A673 (cell line): Measurements from ENCODE around the gene CALHM2. TPM values are rescaled to one million over a fixed set of nuclear protein-coding genes. Genes with fewer than 3 reads are reported as not detected.

ENCODE experiments used
- BruUV-seq: library from RNA; stranded (reverse); fragments of 400-500 nt; replicated peaks from 2 replicates; lab custom pipeline; 2021; lab: Mats Ljungman, UMichigan
- CTCF ChIA-PET: fragments of 300-600 bp; sonication (Branson Sonifier 250); formaldehyde crosslinking; loops from one replicate; lab custom pipeline; 2022; ENCODE audit warnings: antibody characterized with exemption; lab: Charles Lee
- POLR2A ChIA-PET: fragments of 300-600 bp; sonication (Branson Sonifier 250); formaldehyde crosslinking; loops from one replicate; lab custom pipeline; 2022; ENCODE audit warnings: antibody characterized with exemption; ENCODE audit not compliant: low non-redundant PET; lab: Charles Lee
- DNase-seq: peaks from one replicate; pipeline ENCODE4 v3.0.0-alpha.2; 2015; ENCODE audit warnings: low spot score
- H3K27ac ChIP-seq: fragments of 200-600 bp; sonication (generic); 2 replicates; pipeline ENCODE4 v1.5.1; 2016; ENCODE audit warnings: mixed run types, low read depth, mild to moderate bottlenecking, mixed read lengths, antibody characterized with exemption, low read length; ENCODE audit not compliant: poor library complexity, severe bottlenecking
- H3K27me3 ChIP-seq: fragments of 200-600 bp; sonication (generic); replicated peaks from 2 replicates; pipeline ENCODE4 v1.6.1; 2017; ENCODE audit warnings: mixed run types, low read depth, mild to moderate bottlenecking, mixed read lengths, antibody characterized with exemption, low read length; ENCODE audit not compliant: insufficient read depth, poor library complexity
- H3K36me3 ChIP-seq: fragments of 200-600 bp; sonication (generic); 2 replicates; pipeline ENCODE4 v1.6.1; 2016; ENCODE audit warnings: mixed run types, mild to moderate bottlenecking, mixed read lengths, antibody characterized with exemption, low read length; ENCODE audit not compliant: insufficient read depth, poor library complexity, severe bottlenecking
- H3K4me1 ChIP-seq: fragments of 200-600 bp; sonication (generic); 2 replicates; pipeline ENCODE4 v1.6.1; 2017; ENCODE audit warnings: mixed run types, mild to moderate bottlenecking, mixed read lengths, antibody characterized with exemption, low read length; ENCODE audit not compliant: insufficient read depth, poor library complexity, severe bottlenecking
- H3K4me3 ChIP-seq: fragments of 200-600 bp; sonication (generic); 2 replicates; pipeline ENCODE4 v1.5.1; 2016; ENCODE audit warnings: low read depth, mixed run types, mild to moderate bottlenecking, mixed read lengths, low read length; ENCODE audit not compliant: poor library complexity, severe bottlenecking
- H3K9me3 ChIP-seq: fragments of 200-600 bp; sonication (generic); 2 replicates; pipeline ENCODE4 v1.6.1; 2016; ENCODE audit warnings: mixed run types, low read depth, mild to moderate bottlenecking, mixed read lengths, antibody characterized with exemption, low read length; ENCODE audit not compliant: poor library complexity, severe bottlenecking
- EZH2 ChIP-seq: fragments of 200-600 bp; sonication (generic); IDR thresholded peaks from 2 replicates; pipeline ENCODE4 v1.6.1; 2017; ENCODE audit warnings: borderline replicate concordance, low read depth, mild to moderate bottlenecking, mixed read lengths, antibody characterized with exemption, low read length; ENCODE audit not compliant: poor library complexity, severe bottlenecking
- intact Hi-C: fragments of 100-400 bp; cut with micrococcal nuclease; formaldehyde crosslinking; loops from one replicate; pipeline ENCODE4 v1.10.0; 2022; ENCODE audit not compliant: unreplicated experiment
- total RNA-seq: library from RNA; stranded (reverse); gene quantifications from 2 replicates; pipeline ENCODE4 v1.2.3, GENCODE V29; 2021
- TF ChIP-seq, protein P1 (sequence below): fragments of 300-800, 200-600 bp; sonication (generic); conservative IDR thresholded peaks from 2 replicates; pipeline ENCODE4 v1.5.1; 2017; ENCODE audit warnings: low read depth, mild to moderate bottlenecking, antibody characterized with exemption, low read length, moderate library complexity, mixed read lengths

CALHM2 gene
- total RNA-seq, 1 experiment from 2014 or later, result 5.9 TPM

DNA sequence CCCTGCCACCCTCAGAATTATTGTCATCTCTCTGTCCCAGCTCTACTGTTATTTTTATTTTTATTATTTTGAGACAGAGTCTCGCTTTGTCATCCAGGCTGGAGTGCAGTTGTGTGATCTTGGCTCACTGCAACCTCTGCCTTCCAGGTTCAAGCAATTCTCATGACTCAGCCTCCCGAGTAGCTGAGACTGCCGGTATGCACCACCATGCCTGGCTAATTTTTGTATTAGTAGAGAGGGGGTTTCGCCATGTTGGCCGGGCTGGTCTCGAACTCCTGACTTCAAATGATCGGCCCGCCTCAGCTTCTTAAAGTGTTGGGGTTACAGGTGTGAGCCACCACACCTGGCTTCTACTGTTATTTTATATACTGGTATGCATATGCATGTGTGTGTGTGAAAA lies 11.0 kb downstream of the CALHM2 start:
- no peaks in the 10 kb centered on the region for H3K9me3 ChIP-seq
- POLR2A ChIA-PET, result no interaction called here
- CTCF ChIA-PET, result no interaction called here
- no peaks in the 10 kb centered on the region for H3K27me3 ChIP-seq
- TF ChIP-seq, protein P1, sequence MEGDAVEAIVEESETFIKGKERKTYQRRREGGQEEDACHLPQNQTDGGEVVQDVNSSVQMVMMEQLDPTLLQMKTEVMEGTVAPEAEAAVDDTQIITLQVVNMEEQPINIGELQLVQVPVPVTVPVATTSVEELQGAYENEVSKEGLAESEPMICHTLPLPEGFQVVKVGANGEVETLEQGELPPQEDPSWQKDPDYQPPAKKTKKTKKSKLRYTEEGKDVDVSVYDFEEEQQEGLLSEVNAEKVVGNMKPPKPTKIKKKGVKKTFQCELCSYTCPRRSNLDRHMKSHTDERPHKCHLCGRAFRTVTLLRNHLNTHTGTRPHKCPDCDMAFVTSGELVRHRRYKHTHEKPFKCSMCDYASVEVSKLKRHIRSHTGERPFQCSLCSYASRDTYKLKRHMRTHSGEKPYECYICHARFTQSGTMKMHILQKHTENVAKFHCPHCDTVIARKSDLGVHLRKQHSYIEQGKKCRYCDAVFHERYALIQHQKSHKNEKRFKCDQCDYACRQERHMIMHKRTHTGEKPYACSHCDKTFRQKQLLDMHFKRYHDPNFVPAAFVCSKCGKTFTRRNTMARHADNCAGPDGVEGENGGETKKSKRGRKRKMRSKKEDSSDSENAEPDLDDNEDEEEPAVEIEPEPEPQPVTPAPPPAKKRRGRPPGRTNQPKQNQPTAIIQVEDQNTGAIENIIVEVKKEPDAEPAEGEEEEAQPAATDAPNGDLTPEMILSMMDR, result no peak
- no peak for TF ChIP-seq EZH2
- DNase-seq, result no peak
- H3K4me3 ChIP-seq, result no peak overlapping the region
- no TSS peak for BruUV-seq
- H3K4me1 ChIP-seq, result no peaks in the 10 kb centered on the region
- H3K27ac ChIP-seq, result no peak overlapping the region
- peaks cover 74% of the 10 kb centered on the region for H3K36me3 ChIP-seq
- intact Hi-C loops, result no loop called here

DNA sequence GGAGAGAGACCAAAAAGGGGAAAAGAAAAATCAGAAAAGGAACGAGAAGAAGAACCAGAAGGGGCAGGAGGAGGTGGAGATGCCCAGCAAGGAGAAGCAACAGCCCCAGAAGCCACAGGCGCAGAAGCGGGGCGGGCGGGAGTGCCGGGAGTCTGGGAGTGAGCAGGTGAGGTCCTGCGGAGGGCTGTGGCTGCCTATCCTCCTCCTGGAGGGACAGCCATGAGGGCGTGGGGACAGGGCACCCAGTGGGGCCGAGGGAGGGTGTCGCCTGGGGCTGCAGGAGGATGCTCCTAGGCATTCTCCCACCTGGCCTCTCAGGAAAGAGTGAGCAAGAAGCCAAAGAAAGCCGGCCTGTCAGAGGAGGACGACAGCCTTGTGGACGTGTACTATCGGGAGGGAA lies 11.8 kb downstream of the CALHM2 start:
- Histone ChIP-seq H3K4me1 (no peaks in the 10 kb centered on the region), H3K27ac (no peak overlapping the region), H3K27me3 (no peaks in the 10 kb centered on the region), H3K9me3 (no peaks in the 10 kb centered on the region), H3K4me3 (no peak overlapping the region), H3K36me3 (peaks cover 74% of the 10 kb centered on the region)
- no peak for DNase-seq
- intact Hi-C loops, result no loop called here
- no peak for TF ChIP-seq EZH2
- TF ChIP-seq, protein P1, result no peak
- BruUV-seq, result TSS peak; percentile 71
- ChIA-PET POLR2A (no interaction called here), CTCF (no interaction called here)

DNA sequence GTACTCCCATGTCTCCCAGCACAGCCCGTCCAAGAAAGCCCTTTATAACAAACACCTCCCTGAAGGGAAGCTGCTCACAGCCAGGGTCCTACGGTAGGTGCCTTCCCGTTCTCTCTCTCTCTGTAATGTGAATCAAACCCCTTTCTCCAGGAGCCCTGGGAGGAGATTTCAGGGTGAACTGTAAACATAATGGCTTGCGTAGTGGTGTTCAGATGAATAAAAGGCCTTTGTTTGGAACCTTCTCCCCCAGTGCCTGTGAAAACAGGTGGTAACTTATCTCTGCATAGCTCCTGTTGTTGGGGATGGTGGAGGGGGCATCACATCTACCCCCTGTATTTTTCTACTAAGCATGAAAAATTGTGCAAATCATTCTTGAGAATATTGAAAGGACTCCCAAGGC lies 12.4 kb downstream of the CALHM2 start:
- Histone ChIP-seq H3K27ac (no peak overlapping the region), H3K27me3 (no peaks in the 10 kb centered on the region), H3K4me3 (no peak overlapping the region), H3K36me3 (peaks cover 70% of the 10 kb centered on the region), H3K9me3 (no peaks in the 10 kb centered on the region), H3K4me1 (no peaks in the 10 kb centered on the region)
- ChIA-PET POLR2A (no interaction called here), CTCF (no interaction called here)
- BruUV-seq, result no TSS peak
- TF ChIP-seq EZH2, result no peak
- TF ChIP-seq, protein P1, result no peak
- intact Hi-C loops, result no loop called here
- no peak for DNase-seq
